HG02981 (cell line): Measurements from ENCODE around the gene SLC15A1.

Experiments used
- ATAC-seq: cut with Tn5 transposase; IDR thresholded peaks from one replicate; pipeline ENCODE4 v1.9.1; 2021; ENCODE audit warnings: mild to moderate bottlenecking, moderate library complexity; ENCODE audit not compliant: unreplicated experiment

SLC15A1 gene

GRCh38 chr13:98752467-98753290 lies at the start of gene SLC15A1:
TSS of gene SLC15A1 (minus strand) at chr13:98752672. CDS start at chr13:98752598, 74 bp downstream.
- no peak for ATAC-seq

GRCh38 chr13:98801626-98802418 lies 49.4 kb upstream of the SLC15A1 start:
- ATAC-seq, result no peak

- ATAC-seq, result no peak
These were observed 47.6 kb upstream of the SLC15A1 start for GRCh38 chr13:98800078-98800477.

GRCh38 chr13:98798849-98799645 lies 46.6 kb upstream of the SLC15A1 start:
- ATAC-seq, result no peak

- no peak for ATAC-seq
These were observed 45.0 kb upstream of the SLC15A1 start for GRCh38 chr13:98797456-98797855.

GRCh38 chr13:98796798-98797197 lies 44.3 kb upstream of the SLC15A1 start:
- no peak for ATAC-seq

GRCh38 chr13:98796191-98796590 lies 43.7 kb upstream of the SLC15A1 start:
- ATAC-seq, result no peak

- no peak for ATAC-seq
These were observed 42.7 kb upstream of the SLC15A1 start for GRCh38 chr13:98795220-98795619.

- ATAC-seq, result no peak
These were observed 42.0 kb upstream of the SLC15A1 start for GRCh38 chr13:98794498-98794897.

- ATAC-seq, result no peak
These were observed 40.5 kb upstream of the SLC15A1 start for GRCh38 chr13:98792785-98793495.

GRCh38 chr13:98792321-98792720 lies 39.8 kb upstream of the SLC15A1 start:
- ATAC-seq, result no peak

- ATAC-seq, result no peak
These were observed 39.1 kb upstream of the SLC15A1 start for GRCh38 chr13:98791611-98792010.

- ATAC-seq, result no peak
These were observed 35.5 kb upstream of the SLC15A1 start for GRCh38 chr13:98787996-98788395.

GRCh38 chr13:98787173-98787572 lies 34.7 kb upstream of the SLC15A1 start:
- no peak for ATAC-seq

GRCh38 chr13:98786023-98786422 lies 33.6 kb upstream of the SLC15A1 start:
- no peak for ATAC-seq

- no peak for ATAC-seq
These were observed 32.9 kb upstream of the SLC15A1 start for GRCh38 chr13:98785405-98785804.

- ATAC-seq, result no peak
These were observed 32.2 kb upstream of the SLC15A1 start for GRCh38 chr13:98784666-98785065.

- no peak for ATAC-seq
These were observed 31.5 kb upstream of the SLC15A1 start for GRCh38 chr13:98783856-98784478.

- no peak for ATAC-seq
These were observed 30.2 kb upstream of the SLC15A1 start for GRCh38 chr13:98782654-98783053.

GRCh38 chr13:98781905-98782304 lies 29.4 kb upstream of the SLC15A1 start:
- no peak for ATAC-seq
